ENCODE measurements around the gene POU5F2. TPM values are rescaled to one million over a fixed set of nuclear protein-coding genes. Genes with fewer than 3 reads are reported as not detected.

Gene POU5F2
- total RNA-seq, 1 donor, result 3.1 TPM

- no peak overlapping the region for H3K4me3 ChIP-seq (ENCODE audit: low read depth, low read length)
- no peak for DNase-seq (ENCODE audit: low read depth)
- no peak for TF ChIP-seq CTCF (IDR thresholded peaks at IDR 0.05; ENCODE audit: insufficient read depth, low read length)
Observed at GRCh38 chr5:93721071-93721470, 20.3 kb downstream of the POU5F2 start.

- no peak overlapping the region for H3K4me3 ChIP-seq (ENCODE audit: low read depth, low read length)
- TF ChIP-seq CTCF (IDR thresholded peaks at IDR 0.05; ENCODE audit: insufficient read depth, low read length), result no peak
- peak; percentile 37 for DNase-seq (ENCODE audit: low read depth)
Observed at GRCh38 chr5:93717162-93717561, 24.2 kb downstream of the POU5F2 start.

DNA sequence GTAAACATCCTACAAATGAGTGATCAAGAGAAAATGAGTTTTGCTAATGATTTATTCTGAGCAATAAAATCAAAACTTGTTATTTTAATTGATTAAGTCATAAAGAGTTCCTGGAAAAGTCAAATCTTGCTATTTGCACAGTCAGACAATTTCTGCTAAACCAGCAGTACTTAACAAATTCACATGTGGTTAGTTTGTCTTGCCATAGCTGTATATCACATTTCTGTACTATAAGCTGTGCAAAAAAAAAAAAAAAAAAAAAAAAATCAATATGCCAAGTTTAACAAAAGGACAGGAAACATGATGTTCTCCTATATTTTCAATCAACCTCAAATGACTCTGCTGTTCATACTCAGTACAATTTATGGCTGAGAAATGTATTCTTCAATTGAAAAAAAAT is 24.9 kb downstream of the POU5F2 start:
- DNase-seq (ENCODE audit: low read depth), result no peak
- H3K4me3 ChIP-seq (ENCODE audit: low read depth, low read length), result no peak overlapping the region
- no peak for TF ChIP-seq CTCF (IDR thresholded peaks at IDR 0.05; ENCODE audit: insufficient read depth, low read length)

DNA sequence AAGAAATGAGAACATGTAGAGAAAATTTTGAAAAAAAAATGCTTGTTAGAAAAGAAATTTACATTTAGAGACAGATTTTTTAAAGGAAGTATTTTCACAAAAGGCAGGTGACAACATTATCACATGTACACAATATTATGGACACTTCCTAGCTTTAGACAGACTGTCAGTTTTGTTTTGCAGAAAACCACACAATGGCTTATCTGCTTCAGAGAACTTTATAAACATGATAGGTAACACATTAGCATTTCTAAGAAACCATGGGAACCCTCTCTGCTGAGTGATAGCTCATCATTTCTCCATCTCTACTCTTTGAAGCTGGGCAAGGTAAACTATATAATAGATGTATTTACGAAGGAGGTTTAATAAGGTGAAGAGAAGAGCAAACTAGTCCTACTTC is 25.6 kb downstream of the POU5F2 start:
- no peak for TF ChIP-seq CTCF (IDR thresholded peaks at IDR 0.05; ENCODE audit: insufficient read depth, low read length)
- no peak for DNase-seq (ENCODE audit: low read depth)
- no peak overlapping the region for H3K4me3 ChIP-seq (ENCODE audit: low read depth, low read length)

DNA sequence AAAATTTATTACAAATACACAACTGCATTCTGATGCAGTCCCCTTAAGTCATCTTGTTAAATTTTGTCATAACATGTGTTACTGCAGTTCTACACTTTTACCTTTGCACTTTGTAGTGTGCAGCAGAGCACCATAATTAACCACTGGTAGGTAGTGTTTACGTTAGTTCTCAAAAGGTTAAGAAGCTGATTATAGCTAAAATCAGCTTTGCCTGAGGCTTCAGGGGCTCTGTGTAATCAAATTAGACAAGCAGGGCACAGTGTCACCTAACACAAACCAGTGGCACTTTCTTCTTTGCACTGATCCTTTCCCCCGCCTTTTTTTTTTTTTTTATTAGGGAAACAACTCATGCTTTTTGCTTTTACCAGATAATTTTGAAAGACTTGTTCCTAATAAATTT is 26.1 kb downstream of the POU5F2 start:
- DNase-seq (ENCODE audit: low read depth), result no peak
- no peak overlapping the region for H3K4me3 ChIP-seq (ENCODE audit: low read depth, low read length)
- no peak for TF ChIP-seq CTCF (IDR thresholded peaks at IDR 0.05; ENCODE audit: insufficient read depth, low read length)

- DNase-seq (ENCODE audit: low read depth), result no peak
- TF ChIP-seq CTCF (IDR thresholded peaks at IDR 0.05; ENCODE audit: insufficient read depth, low read length), result no peak
- no peak overlapping the region for H3K4me3 ChIP-seq (ENCODE audit: low read depth, low read length)
Observed at GRCh38 chr5:93708442-93708841, 33.0 kb downstream of the POU5F2 start.

GRCh38 chr5:93705896-93706295 is 35.5 kb downstream of the POU5F2 start:
- no peak overlapping the region for H3K4me3 ChIP-seq (ENCODE audit: low read depth, low read length)
- no peak for TF ChIP-seq CTCF (IDR thresholded peaks at IDR 0.05; ENCODE audit: insufficient read depth, low read length)
- peak; percentile 56 for DNase-seq (ENCODE audit: low read depth)

All from fibroblast of the aortic adventitia (primary cell).